Smooth muscle cell (in vitro differentiated cells): Measurements from ENCODE around the gene ITPKB. TPM values are rescaled to one million over a fixed set of nuclear protein-coding genes. Genes with fewer than 3 reads are reported as not detected.

Source experiments
- DNase-seq: peaks from one replicate; lab custom pipeline; 2025; ENCODE audit not compliant: unreplicated experiment; lab: John Stamatoyannopoulos, UW
- H2AFZ ChIP-seq: fragments of 200-600 bp; sonication (generic); 2 replicates; pipeline ENCODE4 v1.6.0; 2016; ENCODE audit warnings: antibody characterized with exemption, low read depth, mild to moderate bottlenecking
- H3F3A ChIP-seq: fragments of 200-600 bp; sonication (generic); 2 replicates; pipeline ENCODE4 v1.6.0; 2017; ENCODE audit warnings: antibody characterized with exemption, low read depth
- H3K27ac ChIP-seq: fragments of 200-600 bp; sonication (generic); 2 replicates; pipeline ENCODE4 v1.5.1; 2016; ENCODE audit warnings: low read depth, mild to moderate bottlenecking
- H3K27me3 ChIP-seq: fragments of 200-600 bp; sonication (generic); 2 replicates; pipeline ENCODE4 v1.6.1; 2016; ENCODE audit warnings: low read depth, mild to moderate bottlenecking
- H3K36me3 ChIP-seq: fragments of 200-600 bp; sonication (generic); 2 replicates; pipeline ENCODE4 v1.5.1; 2016; ENCODE audit warnings: low read depth
- H3K4me1 ChIP-seq: fragments of 200-600 bp; sonication (generic); 2 replicates; pipeline ENCODE4 v1.5.1; 2016; ENCODE audit warnings: low read depth
- H3K4me2 ChIP-seq: fragments of 200-600 bp; sonication (generic); 2 replicates; pipeline ENCODE4 v1.6.0; 2016; ENCODE audit warnings: mild to moderate bottlenecking
- H3K4me3 ChIP-seq: fragments of 200-600 bp; sonication (generic); 2 replicates; pipeline ENCODE4 v1.5.1; 2016; ENCODE audit warnings: mild to moderate bottlenecking
- H3K79me2 ChIP-seq: fragments of 200-600 bp; sonication (generic); 2 replicates; pipeline ENCODE4 v1.6.0; 2016; ENCODE audit warnings: low read depth, mild to moderate bottlenecking
- H3K9ac ChIP-seq: fragments of 200-600 bp; sonication (generic); 2 replicates; pipeline ENCODE4 v1.6.0; 2016; ENCODE audit warnings: low read depth
- H3K9me3 ChIP-seq: fragments of 200-600 bp; sonication (generic); replicated peaks from 2 replicates; pipeline ENCODE4 v1.5.1; 2016; ENCODE audit warnings: low read depth
- H4K20me1 ChIP-seq: fragments of 200-600 bp; sonication (generic); 2 replicates; pipeline ENCODE4 v1.6.0; 2016; ENCODE audit warnings: low read depth
- CTCF ChIP-seq: fragments of 200-600 bp; sonication (generic); IDR thresholded peaks from 2 replicates; pipeline ENCODE4 v1.5.1; 2017; ENCODE audit warnings: borderline replicate concordance, mild to moderate bottlenecking, antibody characterized with exemption; ENCODE audit not compliant: insufficient read depth, poor library complexity, severe bottlenecking
- WGBS: methylation state at CpG from one replicate; pipeline ENCODE4 v1.1.7; 2016; ENCODE audit warnings: low lambda C conversion rate; 5-methylcytosine and 5-hydroxymethylcytosine counted together
- polyA plus RNA-seq: library from polyadenylated mRNA; unstranded; fragments of >200 nt; fragmentation: Nextera tagmentation; extraction: Ambion mirVana; gene quantifications from 2 replicates; pipeline ENCODE4 v1.2.1, GENCODE V29; 2016
- total RNA-seq: library from RNA; depleted of rRNA; stranded (reverse); fragments of >200 nt; gene quantifications from 2 replicates; pipeline ENCODE4 v1.2.3, GENCODE V29; 2014

Gene ITPKB
- total and polyA plus RNA-seq, 2 experiments from 2014 or later, result 8.9 to 11.4 TPM

GRCh38 chr1:226625326-226625725, 113.8 kb downstream of the ITPKB start:
- no peak overlapping the region for H3K4me3 ChIP-seq
- H3K9ac ChIP-seq, result no peak overlapping the region
- no peaks in the 10 kb centered on the region for H3K9me3 ChIP-seq
- H3K27me3 ChIP-seq, result no peaks in the 10 kb centered on the region
- no peak for TF ChIP-seq CTCF
- H3K79me2 ChIP-seq, result no peaks in the 10 kb centered on the region
- H2AFZ ChIP-seq, result no peak overlapping the region
- 88% methylated on average over 6 of the region's 6 CpGs for WGBS
- no peak overlapping the region for H3K27ac ChIP-seq
- no peak overlapping the region for H3K4me2 ChIP-seq
- H3K4me1 ChIP-seq, result no peaks in the 10 kb centered on the region
- H3K36me3 ChIP-seq, result no peaks in the 10 kb centered on the region
- DNase-seq, result no peak
- no peaks in the 10 kb centered on the region for H4K20me1 ChIP-seq
- peaks cover 6% of the 10 kb centered on the region for H3F3A ChIP-seq

GRCh38 chr1:226624526-226624925, 114.6 kb downstream of the ITPKB start:
- no peak overlapping the region for H3K9ac ChIP-seq
- H3K4me3 ChIP-seq, result no peak overlapping the region
- H3K9me3 ChIP-seq, result no peaks in the 10 kb centered on the region
- no peak overlapping the region for H2AFZ ChIP-seq
- H4K20me1 ChIP-seq, result no peaks in the 10 kb centered on the region
- H3K79me2 ChIP-seq, result no peaks in the 10 kb centered on the region
- no peaks in the 10 kb centered on the region for H3K27me3 ChIP-seq
- no peak for DNase-seq
- no peak overlapping the region for H3K27ac ChIP-seq
- no peak for TF ChIP-seq CTCF
- peaks cover 6% of the 10 kb centered on the region for H3F3A ChIP-seq
- 85% methylated on average over 5 of the region's 5 CpGs for WGBS
- no peaks in the 10 kb centered on the region for H3K36me3 ChIP-seq
- H3K4me2 ChIP-seq, result no peak overlapping the region
- no peaks in the 10 kb centered on the region for H3K4me1 ChIP-seq

GRCh38 chr1:226622012-226622411, 117.1 kb downstream of the ITPKB start:
- Histone ChIP-seq H2AFZ (no peak overlapping the region), H3K79me2 (no peaks in the 10 kb centered on the region), H3K9me3 (no peaks in the 10 kb centered on the region), H3K4me1 (no peaks in the 10 kb centered on the region), H3K9ac (no peak overlapping the region), H3F3A (peaks cover 2% of the 10 kb centered on the region), H3K27ac (no peak overlapping the region), H3K4me3 (no peak overlapping the region), H3K36me3 (no peaks in the 10 kb centered on the region), H4K20me1 (no peaks in the 10 kb centered on the region), H3K27me3 (no peaks in the 10 kb centered on the region), H3K4me2 (no peak overlapping the region)
- DNase-seq, result no peak
- no peak for TF ChIP-seq CTCF

GRCh38 chr1:226619031-226619430, 120.1 kb downstream of the ITPKB start:
- Histone ChIP-seq H3K36me3 (no peaks in the 10 kb centered on the region), H3K4me2 (no peak overlapping the region), H3K79me2 (no peaks in the 10 kb centered on the region), H3K27ac (no peak overlapping the region), H2AFZ (no peak overlapping the region), H3F3A (no peaks in the 10 kb centered on the region), H3K4me1 (no peaks in the 10 kb centered on the region), H3K9me3 (no peaks in the 10 kb centered on the region), H3K4me3 (no peak overlapping the region), H3K9ac (no peak overlapping the region), H4K20me1 (no peaks in the 10 kb centered on the region), H3K27me3 (no peaks in the 10 kb centered on the region)
- no peak for DNase-seq
- TF ChIP-seq CTCF, result no peak
- 98% methylated on average over 7 of the region's 7 CpGs for WGBS
